IPS DF 4.7 (cell line): ENCODE measurements around the gene C2CD5.

Experiments used
- DNase-seq: peaks from one replicate; pipeline ENCODE4 v3.0.0-alpha.2; 2013; ENCODE audit warnings: low spot score; ENCODE audit errors: extremely low read depth

The C2CD5 gene

GRCh38 chr12:22414742-22415141 is 129.6 kb downstream of the C2CD5 start:
- DNase-seq, result no peak

- no peak for DNase-seq
These were observed 130.8 kb downstream of the C2CD5 start for GRCh38 chr12:22413592-22413991.

GRCh38 chr12:22412581-22412980 is 131.8 kb downstream of the C2CD5 start:
- no peak for DNase-seq

- DNase-seq, result no peak
These were observed 133.9 kb downstream of the C2CD5 start for GRCh38 chr12:22410486-22410885.

GRCh38 chr12:22409377-22410164 is 134.8 kb downstream of the C2CD5 start:
- no peak for DNase-seq

GRCh38 chr12:22408610-22409376 is 135.5 kb downstream of the C2CD5 start:
- no peak for DNase-seq

- no peak for DNase-seq
These were observed 136.9 kb downstream of the C2CD5 start for GRCh38 chr12:22407397-22407796.

- no peak for DNase-seq
These were observed 137.7 kb downstream of the C2CD5 start for GRCh38 chr12:22406627-22407026.

GRCh38 chr12:22399464-22400180 is 144.7 kb downstream of the C2CD5 start:
- DNase-seq, result no peak
